ENCODE data around the gene PPP2R3C.
"Not testable (repeated sequence)": the region's sequence is repeated elsewhere in the genome, so short reads cannot be mapped to it uniquely, and the experiment has no call there.

Gene PPP2R3C

DNA sequence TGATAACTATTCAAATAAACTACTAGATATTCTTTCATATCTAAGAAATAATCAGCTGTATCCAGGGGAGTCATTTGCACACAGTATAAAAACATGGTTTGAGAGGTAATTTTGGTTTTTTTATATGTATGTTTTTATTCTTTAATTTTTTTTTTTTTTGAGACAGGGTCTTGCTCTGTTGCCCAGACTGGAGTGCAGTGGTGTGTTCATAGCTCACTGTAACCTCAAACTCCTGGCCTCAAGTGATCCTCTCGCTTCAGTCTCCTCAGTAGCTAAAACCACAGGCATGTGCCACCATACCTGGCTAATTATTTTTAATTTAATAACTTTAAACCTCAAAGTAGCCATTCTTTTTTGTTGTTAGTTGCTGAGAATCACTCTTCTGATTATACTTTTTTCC lies 2.3 kb upstream of the PPP2R3C start:
- DNase-seq (ENCODE audit: low spot score): no peak

DNA sequence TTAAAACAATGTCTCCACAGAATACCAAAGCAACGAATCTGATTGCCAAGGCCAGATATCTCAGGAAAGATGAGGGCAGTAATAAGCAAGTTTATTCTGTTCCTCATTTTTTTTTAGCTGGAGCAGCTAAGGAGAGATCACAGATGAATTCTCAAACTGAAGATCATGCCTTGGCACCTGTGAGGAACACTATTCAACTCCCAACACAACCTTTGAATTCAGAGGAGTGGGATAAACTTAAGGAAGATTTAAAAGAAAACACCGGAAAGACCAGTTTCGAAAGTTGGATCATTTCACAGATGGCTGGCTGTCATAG lies 1.6 kb upstream of the PPP2R3C start:
- peak; percentile 32 for DNase-seq (ENCODE audit: low spot score)

GRCh38 chr14:35122696-35123387 lies 1.1 kb upstream of the PPP2R3C start:
- DNase-seq (ENCODE audit: low spot score): peak; percentile 64

GRCh38 chr14:35121026-35121886 lies 534 bp downstream of the PPP2R3C start:
- peak; percentile 61 for DNase-seq (ENCODE audit: low spot score)

DNA sequence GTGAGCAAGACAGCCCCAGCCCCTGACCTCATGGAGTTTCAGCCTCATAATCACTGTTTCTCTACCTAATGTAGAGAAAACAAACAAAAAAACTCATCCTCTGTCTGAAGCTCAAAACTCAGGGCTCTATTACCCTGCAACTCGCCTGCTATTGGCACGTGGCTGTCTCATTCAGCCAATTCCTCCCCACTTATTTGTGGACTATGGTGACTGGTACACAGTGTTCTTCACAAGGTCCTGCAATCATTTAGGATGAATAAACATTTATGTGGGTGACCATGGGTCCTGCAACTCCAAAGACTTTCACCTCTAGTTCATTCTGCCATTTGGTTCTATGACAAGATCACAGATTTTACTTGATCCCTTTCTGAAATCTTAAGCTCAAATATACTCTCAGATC lies 4.7 kb downstream of the PPP2R3C start:
- DNase-seq (ENCODE audit: low spot score): no peak

DNA sequence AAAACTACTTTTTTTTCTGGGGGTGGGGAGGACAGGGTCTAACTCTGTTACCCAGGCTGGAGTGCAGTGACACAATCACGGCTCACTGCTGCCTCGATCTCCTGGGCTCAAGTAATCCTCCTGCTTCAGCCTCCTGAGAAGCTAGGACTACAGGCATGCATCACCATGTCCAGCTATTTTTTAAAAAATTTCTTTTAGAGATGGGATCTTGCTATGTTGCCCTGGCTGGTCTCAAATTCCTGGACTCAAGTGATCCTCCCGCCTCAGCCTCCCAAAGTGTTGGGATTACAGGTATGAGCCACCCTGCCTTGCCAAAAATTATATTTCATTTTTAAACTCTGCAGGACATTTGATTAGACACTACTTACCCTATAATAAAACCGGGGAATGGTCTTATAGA lies 5.5 kb downstream of the PPP2R3C start:
- no peak for DNase-seq (ENCODE audit: low spot score)

DNA sequence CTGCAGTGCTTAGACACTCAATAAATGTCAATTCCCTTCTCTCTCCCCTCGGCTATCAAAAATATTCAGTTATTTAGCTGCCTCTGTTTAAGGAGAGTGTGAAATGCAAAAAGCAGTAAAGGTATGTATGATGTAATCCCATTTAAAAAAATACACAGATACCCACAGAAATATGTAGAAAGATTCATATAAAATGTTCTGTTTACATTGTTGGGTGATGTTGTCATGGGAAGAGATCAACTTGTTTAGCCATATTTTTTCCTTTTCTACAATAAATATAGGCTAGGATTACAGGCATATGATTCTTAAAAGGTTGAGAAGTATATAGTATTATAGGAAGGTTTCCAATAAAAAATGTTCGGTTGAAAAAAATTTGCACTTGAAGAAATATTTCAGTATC lies 7.8 kb downstream of the PPP2R3C start:
- no peak for DNase-seq (ENCODE audit: low spot score)

- DNase-seq (ENCODE audit: low spot score): no peak
Measured at GRCh38 chr14:35113308-35113950, 8.4 kb downstream of the PPP2R3C start.

DNA sequence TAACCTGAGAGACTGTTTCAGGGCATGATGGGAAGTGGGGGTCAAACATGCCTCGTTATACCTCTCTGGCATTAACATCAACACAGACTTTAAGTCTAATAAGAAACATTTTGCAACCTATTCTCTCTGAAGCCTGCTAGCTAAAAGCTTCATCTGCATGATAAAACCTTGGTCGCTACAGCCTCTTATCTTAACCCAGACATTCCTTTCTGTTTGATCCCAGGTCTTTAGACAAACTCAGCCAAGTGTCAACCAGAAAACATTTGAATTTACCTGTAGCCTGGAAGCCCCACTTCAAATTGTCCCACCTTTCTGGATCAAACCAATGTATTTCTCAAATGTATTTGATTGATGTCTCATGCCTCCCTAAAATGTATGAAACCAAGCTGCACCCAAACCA lies 9.1 kb downstream of the PPP2R3C start:
- DNase-seq (ENCODE audit: low spot score): no peak

DNA sequence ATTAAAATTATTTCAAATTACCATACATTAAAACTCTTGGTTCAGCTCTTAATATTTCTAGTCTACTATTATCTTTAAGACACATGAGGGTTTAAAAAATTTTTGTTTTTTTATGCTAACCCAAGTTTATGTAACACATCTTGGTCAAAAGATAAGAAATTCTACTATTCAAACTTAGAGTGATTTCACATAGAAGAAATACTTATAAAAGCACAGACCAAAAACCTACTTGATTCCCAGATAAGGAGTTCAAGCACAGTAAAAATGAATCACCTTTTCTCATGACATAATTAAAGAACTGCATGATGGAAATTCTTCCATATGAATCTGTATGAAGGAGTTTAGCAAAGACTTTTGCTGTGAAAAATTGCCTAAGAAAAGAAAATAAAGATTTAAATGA lies 13.9 kb downstream of the PPP2R3C start:
- DNase-seq (ENCODE audit: low spot score): no peak

- DNase-seq (ENCODE audit: low spot score): not testable (repeated sequence)
Measured at GRCh38 chr14:35094645-35095044, 27.1 kb downstream of the PPP2R3C start.

DNA sequence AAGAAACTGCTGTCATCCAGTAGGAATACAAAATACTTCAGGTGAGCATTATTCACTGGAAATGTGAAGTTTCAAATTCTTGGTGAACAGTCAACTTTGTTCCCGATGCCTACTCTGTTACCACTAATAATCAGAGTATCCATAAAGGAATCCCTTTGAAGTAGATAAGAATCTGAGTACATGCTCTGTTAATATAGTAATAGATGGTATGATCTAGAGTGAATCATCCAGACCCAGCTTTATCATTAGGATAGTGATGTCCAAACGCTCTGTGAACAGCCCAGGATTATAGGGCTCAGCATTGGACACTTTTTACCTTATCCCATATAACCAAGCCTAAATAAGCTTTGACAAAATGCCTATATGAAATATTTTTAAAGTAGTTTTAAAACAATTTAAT lies 33.3 kb downstream of the PPP2R3C start:
- no peak for DNase-seq (ENCODE audit: low spot score)

DNA sequence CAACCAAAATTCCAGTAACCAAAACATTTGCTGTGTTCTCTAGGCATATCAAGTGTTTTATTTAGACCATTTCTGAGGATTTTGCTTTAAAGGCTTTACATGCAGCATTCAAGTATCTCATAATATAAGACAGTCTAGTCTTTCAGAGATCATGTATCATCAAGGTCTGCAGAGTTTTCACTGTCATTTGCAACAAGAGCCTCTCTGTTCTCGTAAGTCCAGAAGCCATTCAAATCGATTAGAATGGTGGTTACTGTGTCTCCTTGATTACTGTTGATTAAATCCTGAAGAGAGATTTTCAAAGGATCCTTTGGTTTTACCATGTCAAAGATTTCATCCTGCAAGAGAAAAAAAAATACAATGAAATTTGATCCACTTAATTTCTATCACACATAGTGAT lies 36.3 kb downstream of the PPP2R3C start:
- DNase-seq (ENCODE audit: low spot score): no peak

DNA sequence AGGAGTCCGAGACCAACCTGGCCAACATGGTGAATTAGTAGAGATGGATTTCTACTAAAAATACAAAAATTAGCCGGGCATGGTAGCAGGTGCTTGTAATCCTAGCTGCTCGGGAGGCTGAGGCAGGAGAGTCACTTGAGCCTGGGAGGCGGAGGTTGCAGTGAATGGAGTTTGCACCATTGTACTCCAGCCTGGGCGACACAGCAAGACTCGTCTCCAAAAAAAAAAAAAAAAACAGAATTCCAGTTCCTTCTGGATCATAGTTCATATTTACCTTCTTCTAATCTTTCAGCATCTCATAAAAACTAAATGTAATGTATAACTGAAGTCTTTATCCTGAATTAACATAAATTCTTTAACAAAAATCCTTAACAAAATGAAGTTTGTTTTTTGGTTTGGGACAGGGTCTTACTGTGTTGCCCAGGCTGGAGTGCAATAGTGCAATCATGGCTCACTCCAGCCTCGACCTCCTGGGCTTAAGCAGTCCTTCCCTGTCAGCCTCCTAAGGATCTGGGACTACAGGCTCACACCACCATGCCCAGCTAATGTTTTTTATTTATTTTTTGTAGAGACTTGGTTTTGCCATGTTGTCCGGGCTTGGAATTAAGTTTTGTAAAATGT lies 38.1 kb downstream of the PPP2R3C start:
- no peak for DNase-seq (ENCODE audit: low spot score)

- no peak for DNase-seq (ENCODE audit: low spot score)
Measured at GRCh38 chr14:35079742-35080141, 42.0 kb downstream of the PPP2R3C start.

- no peak for DNase-seq (ENCODE audit: low spot score)
Measured at GRCh38 chr14:35078082-35078481, 43.7 kb downstream of the PPP2R3C start.

- DNase-seq (ENCODE audit: low spot score): no peak
Measured at GRCh38 chr14:35073486-35073885, 48.3 kb downstream of the PPP2R3C start.

DNA sequence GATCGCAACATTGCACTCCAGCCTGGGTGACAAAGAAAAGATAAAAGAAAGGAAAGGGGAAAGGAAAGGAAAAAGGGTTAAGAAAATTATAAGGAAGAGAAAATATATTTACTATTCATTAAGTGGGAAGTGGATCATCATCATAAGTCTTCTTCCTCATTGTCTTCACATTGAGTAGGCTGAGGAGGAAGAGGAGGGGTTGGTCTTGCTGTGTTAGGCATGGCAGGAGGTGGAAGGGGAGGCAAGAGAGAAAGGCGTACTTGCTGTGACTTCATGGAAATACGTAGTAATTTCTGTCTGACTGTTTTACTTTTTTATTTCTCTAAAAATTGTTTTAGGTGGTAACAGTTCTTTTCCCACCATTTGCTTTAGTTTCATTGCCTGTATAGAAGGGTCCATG lies 49.6 kb downstream of the PPP2R3C start:
- no peak for DNase-seq (ENCODE audit: low spot score)

DNA sequence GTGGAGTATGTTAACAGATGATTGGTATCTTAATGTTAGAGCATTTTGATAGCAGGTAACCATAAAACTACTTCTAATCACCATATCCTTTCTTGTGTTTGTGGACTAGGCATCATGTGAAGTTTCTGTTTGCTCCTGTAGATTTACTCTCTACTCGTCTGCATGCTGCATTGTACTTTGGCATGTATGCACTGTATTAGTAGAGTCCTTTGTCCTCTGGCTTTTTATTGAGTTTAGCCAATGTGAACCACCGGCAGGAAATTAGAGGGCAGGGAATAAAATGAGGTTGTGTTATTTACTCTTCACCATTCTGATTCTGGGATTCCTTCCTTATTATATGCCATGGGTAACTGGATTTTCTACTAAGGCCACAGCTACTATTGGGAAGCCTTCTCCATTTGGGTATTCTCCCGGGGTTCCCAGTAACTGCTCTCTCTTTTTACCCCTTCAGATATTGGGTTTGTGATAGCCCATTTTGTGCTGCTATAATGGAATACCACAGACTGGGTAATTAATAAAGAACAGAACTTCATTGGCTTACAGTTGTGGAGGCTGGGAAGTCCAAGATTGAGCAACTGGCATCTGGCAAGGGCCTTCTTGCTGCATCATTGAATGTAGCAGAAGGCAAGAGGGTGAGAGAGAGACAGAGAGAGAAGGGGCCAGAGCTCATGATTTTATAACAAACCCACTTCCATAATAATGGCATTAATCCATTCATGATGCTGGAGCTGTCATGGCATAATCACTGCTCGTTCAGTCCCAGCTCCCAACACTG lies 53.4 kb downstream of the PPP2R3C start:
- DNase-seq (ENCODE audit: low spot score): no peak

GRCh38 chr14:35065731-35066130 lies 56.1 kb downstream of the PPP2R3C start:
- DNase-seq (ENCODE audit: low spot score): not testable (repeated sequence)

DNA sequence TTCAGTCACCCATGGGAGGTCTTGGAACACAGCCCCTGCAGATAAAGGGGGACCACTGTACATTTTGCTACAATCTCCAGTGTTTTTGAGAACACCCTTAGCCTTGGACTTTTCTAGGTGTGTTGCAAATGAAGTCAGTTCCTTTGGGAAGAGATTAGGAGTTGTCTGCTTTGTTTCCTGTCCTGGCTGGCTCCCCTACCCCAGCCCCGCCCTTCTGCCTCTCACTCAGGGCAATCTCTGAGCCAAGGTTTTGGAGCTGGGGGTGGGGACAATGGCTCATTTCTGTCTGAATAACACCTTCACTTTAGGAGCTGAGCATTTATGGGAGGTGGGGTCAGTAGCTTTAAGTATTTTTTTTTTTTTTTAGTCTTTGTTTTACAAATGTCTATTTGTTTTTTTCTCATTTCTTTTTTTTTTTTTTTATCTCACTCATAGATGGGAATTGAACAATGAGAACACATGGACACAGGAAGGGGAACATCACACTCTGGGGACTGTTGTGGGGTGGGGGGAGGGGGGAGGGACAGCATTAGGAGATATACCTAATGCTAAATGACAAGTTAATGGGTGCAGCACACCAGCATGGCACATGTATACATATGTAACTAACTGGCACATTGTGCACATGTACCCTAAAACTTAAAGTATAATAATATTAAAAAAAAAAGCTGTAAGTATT lies 60.5 kb downstream of the PPP2R3C start:
- DNase-seq (ENCODE audit: low spot score): not testable (repeated sequence)

All from RKO (cell line).